Testis (tissue), 3 donors: ENCODE data around the gene IRF1. TPM values are rescaled to one million over a fixed set of nuclear protein-coding genes. Genes with fewer than 3 reads are reported as not detected.

Experiments
- DNase-seq: peaks from one replicate; pipeline ENCODE4 v3.0.0-alpha.2; 2019
- H3K27ac ChIP-seq, 2 donors: fragments of 200-600 bp; sonication (generic); one replicate each; pipeline ENCODE4 v1.5.1; 2019
- H3K27me3 ChIP-seq: fragments of 200-600 bp; sonication (generic); one replicate; pipeline ENCODE4 v1.5.1; 2019
- H3K36me3 ChIP-seq: fragments of 200-600 bp; sonication (generic); one replicate; pipeline ENCODE4 v1.5.1; 2017; ENCODE audit warnings: low read depth; ENCODE audit errors: missing control alignments
- H3K4me1 ChIP-seq: fragments of 200-600 bp; sonication (generic); one replicate; pipeline ENCODE4 v1.5.1; 2019
- H3K4me3 ChIP-seq, 2 donors: fragments of 200-600 bp; sonication (generic); one replicate each; pipeline ENCODE4 v1.5.1; 2017 to 2019
- H3K9me3 ChIP-seq: fragments of 200-600 bp; sonication (generic); one replicate; pipeline ENCODE4 v1.5.1; 2017
- POLR2A ChIP-seq: fragments of 450-650 bp; IDR thresholded peaks from one replicate; pipeline ENCODE4 v1.6.1; 2017; ENCODE audit warnings: antibody characterized with exemption, mild to moderate bottlenecking, moderate library complexity
- WGBS, 2 donors: methylation state at CpG; one replicate each; pipeline ENCODE4 v1.1.5; 2018; 5-methylcytosine and 5-hydroxymethylcytosine counted together
- intact Hi-C: fragments of 100-400 bp; cut with DNase I; formaldehyde crosslinking; loops from one replicate; pipeline ENCODE4 v1.15.1; 2023; ENCODE audit warnings: low total_unique reads
- polyA plus RNA-seq: library from polyadenylated mRNA; stranded (reverse); fragments of 350-450 nt; fragmentation: Illumina TruSeq; extraction: RNeasy Lipid Tissue Mini Kit (QIAGEN cat#74804); gene quantifications from one replicate; pipeline ENCODE4 v1.2.3, GENCODE V29; 2014; ENCODE audit warnings: low read depth, low replicate concordance; ENCODE audit not compliant: insufficient read depth
- total RNA-seq, 2 donors: library from RNA; depleted of rRNA; stranded (reverse); fragments of >200 nt; gene quantifications; one replicate each; pipeline ENCODE4 v1.2.3, GENCODE V29; 2016
- TF ChIP-seq, protein P1 (sequence below), 3 experiments: fragments of 450-650 bp in 2 of 3; fragments of 200-600 bp in 1 of 3; sonication (generic) in 1 of 3; IDR thresholded peaks; one replicate each; pipeline ENCODE4 v1.5.1; 2016 to 2019; ENCODE audit warnings: antibody characterized with exemption in 3 of 3, mild to moderate bottlenecking in 2 of 3, moderate library complexity in 1 of 3

Gene IRF1
- total and polyA plus RNA-seq, 3 donors from 2014 or later = 20.2 to 31.7 (median 22.5) TPM

DNA sequence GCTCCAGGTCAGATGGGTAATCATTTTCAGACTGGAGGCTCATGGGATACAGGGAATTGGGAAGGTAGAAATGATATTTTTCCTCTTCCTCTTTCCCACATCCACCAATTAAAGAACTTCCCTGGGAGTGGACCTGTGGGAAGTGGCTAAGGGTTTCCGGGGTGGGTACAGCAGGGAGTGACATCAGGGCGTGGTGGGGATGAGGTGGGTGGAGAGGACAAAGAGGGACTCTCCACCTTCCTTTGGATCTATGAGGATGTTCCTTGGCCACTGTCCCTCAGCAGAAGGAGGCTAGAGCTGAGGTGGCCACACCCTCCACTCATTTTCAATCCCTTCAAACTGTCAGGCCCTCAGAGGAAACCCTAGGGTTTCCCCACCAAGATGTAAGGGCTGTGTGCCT, 54.7 kb downstream of the IRF1 start:
- Histone ChIP-seq H3K27me3 (no peaks in the 10 kb centered on the region), H3K4me3 (no peak overlapping the region), H3K9me3 (no peaks in the 10 kb centered on the region), H3K27ac (no peak overlapping the region), H3K36me3 (no peaks in the 10 kb centered on the region), H3K4me1 (peaks cover 37% of the 10 kb centered on the region)
- DNase-seq = no peak
- 81 to 91% methylated on average over 2 of the region's 2 CpGs for WGBS, 2 donors
- TF ChIP-seq POLR2A = no peak
- TF ChIP-seq, protein P1, sequence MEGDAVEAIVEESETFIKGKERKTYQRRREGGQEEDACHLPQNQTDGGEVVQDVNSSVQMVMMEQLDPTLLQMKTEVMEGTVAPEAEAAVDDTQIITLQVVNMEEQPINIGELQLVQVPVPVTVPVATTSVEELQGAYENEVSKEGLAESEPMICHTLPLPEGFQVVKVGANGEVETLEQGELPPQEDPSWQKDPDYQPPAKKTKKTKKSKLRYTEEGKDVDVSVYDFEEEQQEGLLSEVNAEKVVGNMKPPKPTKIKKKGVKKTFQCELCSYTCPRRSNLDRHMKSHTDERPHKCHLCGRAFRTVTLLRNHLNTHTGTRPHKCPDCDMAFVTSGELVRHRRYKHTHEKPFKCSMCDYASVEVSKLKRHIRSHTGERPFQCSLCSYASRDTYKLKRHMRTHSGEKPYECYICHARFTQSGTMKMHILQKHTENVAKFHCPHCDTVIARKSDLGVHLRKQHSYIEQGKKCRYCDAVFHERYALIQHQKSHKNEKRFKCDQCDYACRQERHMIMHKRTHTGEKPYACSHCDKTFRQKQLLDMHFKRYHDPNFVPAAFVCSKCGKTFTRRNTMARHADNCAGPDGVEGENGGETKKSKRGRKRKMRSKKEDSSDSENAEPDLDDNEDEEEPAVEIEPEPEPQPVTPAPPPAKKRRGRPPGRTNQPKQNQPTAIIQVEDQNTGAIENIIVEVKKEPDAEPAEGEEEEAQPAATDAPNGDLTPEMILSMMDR (IDR thresholded peaks at IDR 0.05) = no peak
- intact Hi-C loops = no loop called here

DNA sequence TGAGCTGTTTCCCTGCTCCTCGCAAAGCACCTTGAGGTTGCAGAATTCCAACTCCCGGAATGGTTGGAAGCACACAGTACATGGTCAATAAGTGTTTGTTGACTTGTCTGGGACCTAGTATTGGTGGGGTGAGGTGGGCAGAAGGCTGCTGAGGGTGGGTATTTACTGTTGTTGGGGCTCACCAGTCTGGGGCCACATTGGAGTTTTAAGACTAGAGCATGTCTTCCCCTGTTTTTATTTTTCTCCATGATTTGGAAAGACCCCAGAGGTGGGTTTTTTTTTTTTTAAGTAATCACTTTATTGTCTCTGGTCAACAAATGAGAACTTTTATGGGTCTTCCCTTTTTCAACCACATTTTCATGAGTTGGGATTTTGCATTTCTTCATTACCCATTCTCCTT, 55.1 kb downstream of the IRF1 start:
- H3K9me3 ChIP-seq = no peaks in the 10 kb centered on the region
- H3K27ac ChIP-seq = no peak overlapping the region
- TF ChIP-seq, protein P1 (IDR thresholded peaks at IDR 0.05) = no peak
- no peak for TF ChIP-seq POLR2A
- H3K27me3 ChIP-seq = no peaks in the 10 kb centered on the region
- no peak overlapping the region for H3K4me3 ChIP-seq
- no peak for DNase-seq
- intact Hi-C loops = no loop called here
- WGBS, 2 donors = 89 to 97% methylated on average over 2 of the region's 2 CpGs
- peaks cover 37% of the 10 kb centered on the region for H3K4me1 ChIP-seq
- no peaks in the 10 kb centered on the region for H3K36me3 ChIP-seq

- Histone ChIP-seq H3K27ac (no peak overlapping the region), H3K4me3 (no peak overlapping the region), H3K27me3 (no peaks in the 10 kb centered on the region), H3K4me1 (peaks cover 35% of the 10 kb centered on the region), H3K36me3 (no peaks in the 10 kb centered on the region), H3K9me3 (no peaks in the 10 kb centered on the region)
- WGBS, 2 donors = 85 to 88% methylated on average over 12 of the region's 12 CpGs
- TF ChIP-seq POLR2A = no peak
- TF ChIP-seq, protein P1 (IDR thresholded peaks at IDR 0.05) = no peak
- intact Hi-C loops = no loop called here
- no peak for DNase-seq
Observed at GRCh38 chr5:132434416-132435286, 55.9 kb downstream of the IRF1 start.

- DNase-seq = no peak
- H3K4me1 ChIP-seq = peaks cover 22% of the 10 kb centered on the region
- H3K27ac ChIP-seq = no peak overlapping the region
- no peak overlapping the region for H3K4me3 ChIP-seq
- no peaks in the 10 kb centered on the region for H3K36me3 ChIP-seq
- no peaks in the 10 kb centered on the region for H3K9me3 ChIP-seq
- no peaks in the 10 kb centered on the region for H3K27me3 ChIP-seq
- whole genome bisulfite sequencing, 2 donors = 95 to 98% methylated on average over 6 of the region's 6 CpGs
- TF ChIP-seq, protein P1 (IDR thresholded peaks at IDR 0.05) = no peak
- TF ChIP-seq POLR2A = no peak
- intact Hi-C loops = no loop called here
Observed at GRCh38 chr5:132433141-132433540, 57.4 kb downstream of the IRF1 start.

DNA sequence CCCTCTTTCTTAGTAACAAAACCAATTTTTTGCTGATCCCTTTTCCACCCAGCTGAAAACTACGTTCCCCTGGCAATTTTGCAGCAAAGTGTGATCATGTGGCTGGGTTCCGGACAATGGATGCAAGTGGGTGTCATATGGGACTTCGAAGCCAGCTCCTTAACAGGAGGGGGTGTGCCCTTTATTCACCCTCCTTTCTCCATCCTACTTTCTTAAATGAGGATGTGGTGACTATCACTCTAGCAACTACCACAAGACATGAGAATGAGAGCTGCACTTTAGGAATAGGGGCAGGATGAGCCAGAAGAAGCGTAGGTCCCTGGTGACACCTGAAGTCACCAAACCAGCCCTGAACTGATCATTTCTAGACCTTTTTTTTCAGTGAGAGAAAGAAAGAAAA, 58.9 kb downstream of the IRF1 start:
- Histone ChIP-seq H3K27me3 (no peaks in the 10 kb centered on the region), H3K4me3 (no peak overlapping the region), H3K4me1 (peaks cover 16% of the 10 kb centered on the region), H3K36me3 (no peaks in the 10 kb centered on the region), H3K27ac (no peak overlapping the region), H3K9me3 (no peaks in the 10 kb centered on the region)
- 88 to 90% methylated on average over 4 of the region's 4 CpGs for WGBS, 2 donors
- intact Hi-C loops = no loop called here
- no peak for DNase-seq
- no peak for TF ChIP-seq POLR2A
- TF ChIP-seq, protein P1 (IDR thresholded peaks at IDR 0.05) = no peak
